Esophagus muscularis mucosa (tissue), 4 donors: Measurements from ENCODE around the gene TCP11. TPM values are rescaled to one million over a fixed set of nuclear protein-coding genes. Genes with fewer than 3 reads are reported as not detected.

Experiments used
- DNase-seq: peaks from one replicate; pipeline ENCODE4 v3.0.0-alpha.2; 2017; ENCODE audit errors: extremely low spot score
- H3K27ac ChIP-seq, 4 donors: fragments of 200-600 bp; sonication (generic); replicated peaks in 1 of 4; 1 replicate in 3 of 4; 2 replicates in 1 of 4; pipeline ENCODE4 v1.5.1; 2016 to 2019; ENCODE audit warnings: mild to moderate bottlenecking in 1 of 4
- H3K27me3 ChIP-seq, 4 donors: fragments of 200-600 bp; sonication (generic); one replicate each; pipeline versions ENCODE4 v1.5.1 to v1.6.0; 2016 to 2019
- H3K36me3 ChIP-seq, 4 donors: fragments of 200-600 bp; sonication (generic); one replicate each; pipeline ENCODE4 v1.5.1; 2016 to 2019
- H3K4me1 ChIP-seq, 4 donors: fragments of 200-600 bp; sonication (generic); one replicate each; pipeline ENCODE4 v1.5.1; 2016 to 2019
- H3K4me3 ChIP-seq, 4 donors: fragments of 200-600 bp; sonication (generic); 1 replicate in 2 of 4; 2 replicates in 2 of 4; pipeline ENCODE4 v1.5.1; 2016 to 2019; ENCODE audit warnings: mild to moderate bottlenecking in 4 of 4, moderate library complexity in 1 of 4
- H3K9me3 ChIP-seq, 4 donors: fragments of 200-600 bp; sonication (generic); 1 replicate in 3 of 4; 2 replicates in 1 of 4; pipeline ENCODE4 v1.5.1; 2016 to 2019
- EP300 ChIP-seq: sonication (generic); formaldehyde crosslinking; IDR thresholded peaks from one replicate; pipeline ENCODE4 v1.6.1; 2017; ENCODE audit warnings: antibody characterized with exemption
- POLR2A ChIP-seq: fragments of 450-650 bp; IDR thresholded peaks from one replicate; pipeline ENCODE4 v1.6.1; 2017; ENCODE audit warnings: antibody characterized with exemption, moderate library complexity, mild to moderate bottlenecking, low read depth
- POLR2AphosphoS5 ChIP-seq, 2 donors: sonication (generic); formaldehyde crosslinking; IDR thresholded peaks; one replicate each; pipeline ENCODE4 v1.6.1; 2017; ENCODE audit warnings: antibody characterized with exemption in 2 of 2
- WGBS: methylation state at CpG from one replicate; pipeline ENCODE4 v1.1.5; 2018; 5-methylcytosine and 5-hydroxymethylcytosine counted together
- intact Hi-C: fragments of 100-400 bp; cut with DNase I; formaldehyde crosslinking; loops from one replicate; pipeline ENCODE4 v1.15.1; 2023
- total RNA-seq, 4 donors: library from RNA; depleted of rRNA; stranded (reverse); fragments of >200 nt; gene quantifications; one replicate each; pipeline versions ENCODE4 v1.1.0 to v1.2.1, GENCODE V29; 2016
- TF ChIP-seq, protein P1 (sequence below), 3 experiments: fragments of 200-600 bp in 2 of 3; fragments of 450-650 bp in 1 of 3; sonication (generic) in 2 of 3; IDR thresholded peaks; one replicate each; pipeline ENCODE4 v1.5.1; 2017 to 2019; ENCODE audit warnings: antibody characterized with exemption in 3 of 3, mild to moderate bottlenecking in 2 of 3, moderate library complexity in 1 of 3

TCP11 gene
- total RNA-seq, 4 donors from 2014 or later = 0.75 to 1.1 (median 0.83) TPM; not detected in 1

DNA sequence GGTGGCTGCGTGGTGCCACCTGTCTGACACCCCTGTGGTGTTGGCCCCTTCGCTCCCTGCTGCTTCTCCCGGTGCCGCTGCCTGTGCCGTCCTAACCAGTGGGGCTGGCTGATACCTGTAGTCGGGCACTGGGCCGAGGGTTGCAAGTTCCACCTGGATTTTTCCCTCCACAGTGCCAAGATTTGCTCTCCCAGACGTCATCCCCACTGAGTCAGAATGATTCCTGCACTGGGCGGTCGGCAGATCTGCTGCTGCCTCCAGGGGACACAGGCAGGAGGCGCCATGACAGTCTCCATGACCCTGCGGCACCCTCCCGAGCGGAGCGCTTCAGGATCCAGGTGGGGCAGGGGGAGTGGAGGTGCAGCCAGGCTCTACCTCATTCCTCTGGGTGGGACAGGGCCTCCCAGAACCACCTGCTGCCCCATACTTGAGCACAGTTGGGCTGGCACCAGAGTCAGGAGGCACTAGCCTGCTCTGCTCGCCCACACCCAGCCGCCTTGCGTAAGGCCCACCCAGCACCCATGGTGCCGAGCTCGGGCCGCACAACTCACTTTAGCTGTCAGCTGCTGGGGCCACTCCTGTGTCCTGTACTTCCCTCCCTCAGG lies 60.2 kb downstream of the TCP11 start:
- no peaks in the 10 kb centered on the region for H3K9me3 ChIP-seq
- DNase-seq = no peak
- peaks cover 82 to 100% (median 100%) of the 10 kb centered on the region in 4 donors for H3K36me3 ChIP-seq
- H3K4me3 ChIP-seq = no peak overlapping the region
- peaks cover 16 to 66% (median 58%) of the 10 kb centered on the region in 4 donors for H3K4me1 ChIP-seq
- H3K27me3 ChIP-seq = no peaks in the 10 kb centered on the region
- intact Hi-C loops = no loop called here
- no peak for TF ChIP-seq POLR2A
- no peak for TF ChIP-seq EP300
- TF ChIP-seq, protein P1, sequence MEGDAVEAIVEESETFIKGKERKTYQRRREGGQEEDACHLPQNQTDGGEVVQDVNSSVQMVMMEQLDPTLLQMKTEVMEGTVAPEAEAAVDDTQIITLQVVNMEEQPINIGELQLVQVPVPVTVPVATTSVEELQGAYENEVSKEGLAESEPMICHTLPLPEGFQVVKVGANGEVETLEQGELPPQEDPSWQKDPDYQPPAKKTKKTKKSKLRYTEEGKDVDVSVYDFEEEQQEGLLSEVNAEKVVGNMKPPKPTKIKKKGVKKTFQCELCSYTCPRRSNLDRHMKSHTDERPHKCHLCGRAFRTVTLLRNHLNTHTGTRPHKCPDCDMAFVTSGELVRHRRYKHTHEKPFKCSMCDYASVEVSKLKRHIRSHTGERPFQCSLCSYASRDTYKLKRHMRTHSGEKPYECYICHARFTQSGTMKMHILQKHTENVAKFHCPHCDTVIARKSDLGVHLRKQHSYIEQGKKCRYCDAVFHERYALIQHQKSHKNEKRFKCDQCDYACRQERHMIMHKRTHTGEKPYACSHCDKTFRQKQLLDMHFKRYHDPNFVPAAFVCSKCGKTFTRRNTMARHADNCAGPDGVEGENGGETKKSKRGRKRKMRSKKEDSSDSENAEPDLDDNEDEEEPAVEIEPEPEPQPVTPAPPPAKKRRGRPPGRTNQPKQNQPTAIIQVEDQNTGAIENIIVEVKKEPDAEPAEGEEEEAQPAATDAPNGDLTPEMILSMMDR (IDR thresholded peaks at IDR 0.05) = no peak
- no peak for TF ChIP-seq POLR2AphosphoS5 (IDR thresholded peaks at IDR 0.05)
- peak overlapping the region; percentile 59 to 77 (median 70) for H3K27ac ChIP-seq
- WGBS = 84% methylated on average over 6 of the region's 21 CpGs

DNA sequence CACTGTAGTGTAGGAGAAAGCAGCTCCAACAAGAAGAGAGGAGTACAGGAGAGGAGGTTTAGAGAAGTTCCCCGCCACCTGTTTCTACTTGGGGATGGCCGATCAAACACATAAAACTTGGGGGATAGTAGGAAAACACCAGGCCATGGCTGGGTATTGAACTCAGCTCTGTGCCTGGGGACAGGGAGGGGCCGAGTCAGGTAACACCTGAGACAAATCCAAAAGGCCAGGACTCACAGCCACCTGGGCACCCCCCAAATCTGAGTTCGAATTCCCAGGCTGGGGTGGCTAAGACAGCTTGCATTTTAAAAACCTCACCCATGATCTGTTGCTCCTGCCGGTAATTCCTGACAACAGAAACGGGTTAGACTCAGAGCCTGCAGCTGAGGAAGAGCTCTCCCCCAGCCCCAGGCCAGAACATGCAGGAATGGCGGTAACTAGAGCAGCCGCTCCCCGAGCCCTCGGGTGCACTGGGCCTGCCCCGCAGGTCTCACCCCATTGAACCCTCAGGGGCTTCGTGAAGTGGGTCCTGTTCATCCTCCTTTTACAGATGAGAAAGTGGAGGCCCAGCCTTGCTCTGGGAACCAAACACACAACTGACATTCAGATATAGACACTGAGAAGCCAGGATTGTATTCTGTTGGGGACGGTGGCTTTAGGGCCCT lies 61.0 kb downstream of the TCP11 start:
- peak overlapping the region; percentile 59 to 77 (median 70) for H3K27ac ChIP-seq
- intact Hi-C loops = no loop called here
- DNase-seq = no peak
- H3K36me3 ChIP-seq = peaks cover 74 to 100% (median 99%) of the 10 kb centered on the region in 4 donors
- H3K27me3 ChIP-seq = no peaks in the 10 kb centered on the region
- TF ChIP-seq, protein P1 (IDR thresholded peaks at IDR 0.05) = no peak
- TF ChIP-seq POLR2AphosphoS5 (IDR thresholded peaks at IDR 0.05) (no peak), EP300 (no peak), POLR2A (no peak)
- H3K4me3 ChIP-seq = no peak overlapping the region
- 86% methylated on average over 8 of the region's 13 CpGs for WGBS
- no peaks in the 10 kb centered on the region for H3K9me3 ChIP-seq
- peaks cover 16 to 64% (median 55%) of the 10 kb centered on the region in 4 donors for H3K4me1 ChIP-seq

DNA sequence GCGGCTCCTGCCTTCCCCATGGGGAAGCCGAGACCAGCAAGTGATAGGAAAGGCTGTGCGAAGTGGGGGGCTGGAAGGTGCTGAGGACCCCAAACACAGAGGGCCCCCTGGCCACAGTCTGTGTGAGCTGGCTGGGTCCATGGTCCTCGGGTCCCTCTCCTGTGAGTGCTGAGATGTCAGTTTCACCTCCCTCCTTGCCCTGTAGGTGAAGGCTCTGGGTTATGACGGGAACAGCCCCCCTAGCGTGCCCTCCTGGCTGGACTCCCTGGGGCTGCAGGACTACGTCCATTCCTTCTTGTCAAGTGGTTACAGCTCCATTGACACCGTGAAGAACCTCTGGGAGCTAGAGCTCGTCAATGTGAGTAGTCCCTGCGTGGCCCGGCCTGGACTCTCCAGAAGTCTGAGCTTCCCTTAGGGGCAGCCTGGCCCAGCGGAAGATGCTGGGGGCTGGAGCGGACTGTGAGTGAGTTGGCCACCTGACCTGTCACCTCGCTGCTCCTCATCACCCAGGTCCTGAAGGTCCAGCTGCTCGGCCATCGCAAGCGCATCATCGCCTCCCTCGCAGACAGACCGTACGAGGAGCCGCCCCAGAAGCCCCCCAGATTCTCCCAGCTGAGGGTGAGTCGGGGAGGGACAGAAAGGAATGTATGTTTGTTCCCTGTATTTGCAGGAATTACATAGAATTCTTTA lies 61.7 kb downstream of the TCP11 start:
- WGBS = 95% methylated on average over 11 of the region's 23 CpGs
- no peaks in the 10 kb centered on the region for H3K27me3 ChIP-seq
- no peak for DNase-seq
- H3K27ac ChIP-seq = peak overlapping the region; percentile 33 to 77 (median 54)
- H3K4me1 ChIP-seq = peaks cover 16 to 60% (median 53%) of the 10 kb centered on the region in 4 donors
- TF ChIP-seq POLR2AphosphoS5 (IDR thresholded peaks at IDR 0.05) (no peak), POLR2A (no peak), EP300 (no peak)
- TF ChIP-seq, protein P1 (IDR thresholded peaks at IDR 0.05) = no peak
- no peaks in the 10 kb centered on the region for H3K9me3 ChIP-seq
- peaks cover 67 to 100% (median 98%) of the 10 kb centered on the region in 4 donors for H3K36me3 ChIP-seq
- H3K4me3 ChIP-seq = no peak overlapping the region
- intact Hi-C loops = no loop called here

DNA sequence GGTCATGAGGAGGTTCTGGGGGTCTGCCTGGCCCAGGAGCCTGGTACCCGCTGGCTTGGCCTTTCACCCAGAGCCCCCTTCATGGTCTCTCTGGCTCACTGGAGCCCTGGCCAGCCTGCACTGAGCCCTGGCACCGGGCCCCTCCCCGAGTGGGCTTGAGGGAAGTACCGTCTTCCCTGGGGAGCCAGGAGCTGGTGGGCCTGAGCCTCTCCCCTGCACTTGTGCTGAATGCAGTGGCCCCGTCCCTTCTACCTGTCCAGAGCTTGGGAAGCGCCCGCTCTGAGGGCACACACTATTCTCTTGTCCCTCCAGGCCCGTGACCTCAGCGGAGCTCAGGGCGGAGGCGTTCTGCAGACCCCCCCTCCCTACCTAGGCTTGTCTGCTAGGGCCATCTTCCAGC lies 62.2 kb downstream of the TCP11 start:
- intact Hi-C loops = no loop called here
- Histone ChIP-seq H3K9me3 (no peaks in the 10 kb centered on the region), H3K27me3 (no peaks in the 10 kb centered on the region), H3K27ac (peak overlapping the region in 3 of 4 donors; percentile 16 to 34 (median 33)), H3K4me1 (peaks cover 16 to 55% (median 53%) of the 10 kb centered on the region in 4 donors), H3K36me3 (peaks cover 62 to 100% (median 98%) of the 10 kb centered on the region in 4 donors), H3K4me3 (no peak overlapping the region)
- DNase-seq = no peak
- TF ChIP-seq, protein P1 (IDR thresholded peaks at IDR 0.05) = no peak
- TF ChIP-seq POLR2A (no peak), POLR2AphosphoS5 (IDR thresholded peaks at IDR 0.05) (no peak), EP300 (no peak)
- WGBS = 89% methylated on average over 9 of the region's 11 CpGs
